ENCODE results near the gene CCNJL. TPM values are rescaled to one million over a fixed set of nuclear protein-coding genes. Genes with fewer than 3 reads are reported as not detected.
A peak's percentile ranks its signal among the peaks of the same experiment; 100 is the strongest.
"Not testable (repeated sequence)": the region's sequence is repeated elsewhere in the genome, so short reads cannot be mapped to it uniquely, and the experiment has no call there.

Gene CCNJL
- total RNA-seq, 1 donor from 2014 or later: 16.6 TPM

DNA sequence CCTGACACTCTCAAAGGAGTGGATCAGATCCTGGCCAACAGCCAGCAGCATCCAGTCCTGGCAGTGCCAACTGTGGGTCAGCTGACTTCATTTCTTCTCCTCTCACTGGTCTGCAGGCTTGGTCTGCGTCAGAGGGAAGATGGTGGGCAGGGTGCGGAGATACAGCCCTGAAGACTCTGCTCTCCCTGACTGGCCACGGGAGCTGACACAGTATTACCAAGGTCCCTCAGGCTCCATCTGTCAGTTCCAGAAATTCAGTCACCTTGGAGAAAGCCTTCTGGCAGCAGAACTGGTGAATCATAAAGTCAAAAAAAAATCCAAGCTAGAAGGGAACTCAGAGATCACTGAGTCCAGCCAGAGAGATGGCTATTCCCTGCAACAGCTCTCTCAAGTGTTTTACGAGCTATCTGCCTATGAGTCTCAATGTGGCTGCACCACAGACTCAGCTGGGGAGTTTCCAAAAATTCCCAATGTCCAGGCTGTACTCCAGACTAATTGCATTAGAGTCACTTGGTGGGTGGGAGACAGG is 30.1 kb upstream of the CCNJL start:
- H3K9me3 ChIP-seq: no peaks in the 10 kb centered on the region
- no peak overlapping the region for H3K27ac ChIP-seq
- H3K4me3 ChIP-seq: no peak overlapping the region
- H3K4me1 ChIP-seq: peaks cover 4% of the 10 kb centered on the region
- DNase-seq: no peak
- H3K27me3 ChIP-seq: no peaks in the 10 kb centered on the region
- no peak for ATAC-seq
- TF ChIP-seq, protein P1, sequence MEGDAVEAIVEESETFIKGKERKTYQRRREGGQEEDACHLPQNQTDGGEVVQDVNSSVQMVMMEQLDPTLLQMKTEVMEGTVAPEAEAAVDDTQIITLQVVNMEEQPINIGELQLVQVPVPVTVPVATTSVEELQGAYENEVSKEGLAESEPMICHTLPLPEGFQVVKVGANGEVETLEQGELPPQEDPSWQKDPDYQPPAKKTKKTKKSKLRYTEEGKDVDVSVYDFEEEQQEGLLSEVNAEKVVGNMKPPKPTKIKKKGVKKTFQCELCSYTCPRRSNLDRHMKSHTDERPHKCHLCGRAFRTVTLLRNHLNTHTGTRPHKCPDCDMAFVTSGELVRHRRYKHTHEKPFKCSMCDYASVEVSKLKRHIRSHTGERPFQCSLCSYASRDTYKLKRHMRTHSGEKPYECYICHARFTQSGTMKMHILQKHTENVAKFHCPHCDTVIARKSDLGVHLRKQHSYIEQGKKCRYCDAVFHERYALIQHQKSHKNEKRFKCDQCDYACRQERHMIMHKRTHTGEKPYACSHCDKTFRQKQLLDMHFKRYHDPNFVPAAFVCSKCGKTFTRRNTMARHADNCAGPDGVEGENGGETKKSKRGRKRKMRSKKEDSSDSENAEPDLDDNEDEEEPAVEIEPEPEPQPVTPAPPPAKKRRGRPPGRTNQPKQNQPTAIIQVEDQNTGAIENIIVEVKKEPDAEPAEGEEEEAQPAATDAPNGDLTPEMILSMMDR (IDR thresholded peaks at IDR 0.05): no peak
- intact Hi-C loops (cut with DNase I): loop anchor here (5.0 kb wide), 1 partner anchor 140 kb away; no protein-coding TSS in a partner anchor
- H3K36me3 ChIP-seq: no peaks in the 10 kb centered on the region

DNA sequence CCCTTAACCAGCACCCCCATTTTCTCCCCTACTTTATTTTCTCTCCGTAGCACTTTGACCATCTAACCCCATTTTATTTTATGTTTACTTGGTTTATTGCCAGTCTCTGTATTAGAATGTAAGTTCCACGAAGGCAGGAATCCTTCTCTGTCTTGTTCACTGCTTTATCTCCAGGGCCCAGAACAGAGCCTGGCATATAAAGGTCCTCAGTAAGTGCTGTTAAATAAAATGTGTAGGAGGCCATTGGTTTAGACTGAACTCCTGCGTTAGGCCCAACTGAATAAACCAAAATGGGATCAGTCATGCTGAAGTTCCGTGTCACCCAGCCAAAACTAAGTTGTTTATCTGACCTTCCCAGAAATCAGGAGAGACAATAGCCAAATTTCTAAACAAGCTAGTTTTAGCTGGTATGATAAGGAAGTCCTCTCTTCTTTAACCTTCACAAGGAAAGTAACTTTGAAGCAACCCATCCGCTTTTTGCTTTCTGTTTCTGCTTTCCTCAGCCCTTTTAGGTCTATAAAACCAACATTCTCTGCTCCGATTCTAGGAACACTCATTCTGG is 29.0 kb upstream of the CCNJL start:
- peaks cover 4% of the 10 kb centered on the region for H3K4me1 ChIP-seq
- no peaks in the 10 kb centered on the region for H3K36me3 ChIP-seq
- H3K9me3 ChIP-seq: no peaks in the 10 kb centered on the region
- H3K27me3 ChIP-seq: no peaks in the 10 kb centered on the region
- H3K27ac ChIP-seq: no peak overlapping the region
- TF ChIP-seq, protein P1 (IDR thresholded peaks at IDR 0.05): no peak
- intact Hi-C loops (cut with DNase I): loop anchor here (5.0 kb wide), 1 partner anchor 139 kb away; no protein-coding TSS in a partner anchor
- ATAC-seq (no peak), DNase-seq (no peak)
- no peak overlapping the region for H3K4me3 ChIP-seq

- not testable (repeated sequence) for H3K4me3 ChIP-seq, H3K27me3 ChIP-seq, H3K36me3 ChIP-seq, ATAC-seq, H3K27ac ChIP-seq, H3K9me3 ChIP-seq, DNase-seq, H3K4me1 ChIP-seq
- intact Hi-C loops (cut with DNase I): loop anchor here (5.0 kb wide), 1 partner anchor 138 kb away; no protein-coding TSS in a partner anchor
Measured at GRCh38 chr5:160340513-160340912, 28.1 kb upstream of the CCNJL start.

GRCh38 chr5:160339406-160340130 is 27.2 kb upstream of the CCNJL start:
- no peak for ATAC-seq
- Histone ChIP-seq H3K36me3 (no peaks in the 10 kb centered on the region), H3K27me3 (no peaks in the 10 kb centered on the region), H3K27ac (no peak overlapping the region), H3K4me3 (no peak overlapping the region), H3K9me3 (no peaks in the 10 kb centered on the region), H3K4me1 (no peaks in the 10 kb centered on the region)
- DNase-seq: no peak
- TF ChIP-seq, protein P1 (IDR thresholded peaks at IDR 0.05): no peak
- intact Hi-C loops (cut with DNase I): loop anchor here (5.0 kb wide), 1 partner anchor 137 kb away; no protein-coding TSS in a partner anchor

GRCh38 chr5:160334716-160335115 is 22.4 kb upstream of the CCNJL start:
- ATAC-seq; H3K4me1 ChIP-seq; intact Hi-C loops (cut with DNase I); H3K9me3 ChIP-seq; H3K27ac ChIP-seq; H3K27me3 ChIP-seq; DNase-seq; H3K36me3 ChIP-seq; H3K4me3 ChIP-seq: not testable (repeated sequence)

GRCh38 chr5:160333721-160334120 is 21.4 kb upstream of the CCNJL start:
- DNase-seq (peak; percentile 18), ATAC-seq (peak; percentile 67)
- Histone ChIP-seq H3K27ac (no peak overlapping the region), H3K4me3 (no peak overlapping the region), H3K36me3 (no peaks in the 10 kb centered on the region), H3K4me1 (no peaks in the 10 kb centered on the region), H3K9me3 (no peaks in the 10 kb centered on the region), H3K27me3 (no peaks in the 10 kb centered on the region)
- intact Hi-C loops (cut with DNase I): no loop called here
- TF ChIP-seq, protein P1 (IDR thresholded peaks at IDR 0.05): no peak
